ENCODE measurements around the gene GALNT17.
"Not testable (repeated sequence)": the region's sequence is repeated elsewhere in the genome, so short reads cannot be mapped to it uniquely, and the experiment has no call there.

Gene GALNT17

GRCh38 chr7:71210220-71210619 is 78.3 kb downstream of the GALNT17 start:
- no peak overlapping the region for H3K9ac ChIP-seq (ENCODE audit: low read depth, low read length)
- H3K4me2 ChIP-seq (ENCODE audit: insufficient read depth, low read length), result no peak overlapping the region
- no peak overlapping the region for H2AFZ ChIP-seq (ENCODE audit: low read depth, low read length)
- no peaks in the 10 kb centered on the region for H3K36me3 ChIP-seq (ENCODE audit: insufficient read depth, low read length)
- TF ChIP-seq EZH2 (IDR thresholded peaks at IDR 0.05; ENCODE audit: borderline replicate concordance, low read depth, low read length, severe bottlenecking), result no peak
- no peaks in the 10 kb centered on the region for H3K27me3 ChIP-seq (ENCODE audit: insufficient read depth, low read length, poor library complexity)
- H3K9me3 ChIP-seq (ENCODE audit: insufficient read depth, low read length, severe bottlenecking), result no peaks in the 10 kb centered on the region
- no peak for ATAC-seq (ENCODE audit: insufficient read depth, low read depth)
- no peaks in the 10 kb centered on the region for H4K20me1 ChIP-seq (ENCODE audit: insufficient read depth, low read length)
- DNase-seq, result no peak
- no peak overlapping the region for H3K27ac ChIP-seq (ENCODE audit: low read length)
- no peaks in the 10 kb centered on the region for H3K79me2 ChIP-seq (ENCODE audit: insufficient read depth, low read length)
- no peaks in the 10 kb centered on the region for H3K4me1 ChIP-seq (ENCODE audit: insufficient read depth, low read length)
- no peak overlapping the region for H3K4me3 ChIP-seq (ENCODE audit: low read depth in 1 of 2, low read length in 2 of 2)

DNA sequence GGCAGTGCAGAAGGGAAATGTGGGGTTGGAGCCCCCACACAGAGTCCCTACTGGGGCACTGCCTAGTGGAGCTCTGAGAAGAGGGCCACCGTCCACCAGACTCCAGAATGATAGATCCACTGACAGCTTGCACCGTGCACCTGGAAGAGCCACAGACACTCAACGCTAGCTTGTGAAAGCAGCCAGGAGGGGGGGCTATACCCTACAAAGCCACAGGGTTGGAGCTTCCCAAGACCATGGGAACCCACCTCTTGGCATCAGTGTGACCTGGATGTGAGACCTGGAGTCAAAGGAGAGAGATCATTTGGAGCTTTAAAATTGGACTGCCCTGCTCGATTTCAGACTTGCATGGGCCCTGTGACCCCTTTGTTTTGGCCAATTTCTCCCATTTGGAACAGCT is 80.5 kb downstream of the GALNT17 start:
- not testable (repeated sequence) for H3K27me3 ChIP-seq (ENCODE audit: insufficient read depth, low read length, poor library complexity); H3K4me1 ChIP-seq (ENCODE audit: insufficient read depth, low read length); H3K79me2 ChIP-seq (ENCODE audit: insufficient read depth, low read length); ATAC-seq (ENCODE audit: insufficient read depth, low read depth); H3K27ac ChIP-seq (ENCODE audit: low read length); H3K36me3 ChIP-seq (ENCODE audit: insufficient read depth, low read length); H3K4me2 ChIP-seq (ENCODE audit: insufficient read depth, low read length); H3K9ac ChIP-seq (ENCODE audit: low read depth, low read length); H3K9me3 ChIP-seq (ENCODE audit: insufficient read depth, low read length, severe bottlenecking); DNase-seq; H4K20me1 ChIP-seq (ENCODE audit: insufficient read depth, low read length); H2AFZ ChIP-seq (ENCODE audit: low read depth, low read length); H3K4me3 ChIP-seq (ENCODE audit: low read depth in 1 of 2, low read length in 2 of 2)

DNA sequence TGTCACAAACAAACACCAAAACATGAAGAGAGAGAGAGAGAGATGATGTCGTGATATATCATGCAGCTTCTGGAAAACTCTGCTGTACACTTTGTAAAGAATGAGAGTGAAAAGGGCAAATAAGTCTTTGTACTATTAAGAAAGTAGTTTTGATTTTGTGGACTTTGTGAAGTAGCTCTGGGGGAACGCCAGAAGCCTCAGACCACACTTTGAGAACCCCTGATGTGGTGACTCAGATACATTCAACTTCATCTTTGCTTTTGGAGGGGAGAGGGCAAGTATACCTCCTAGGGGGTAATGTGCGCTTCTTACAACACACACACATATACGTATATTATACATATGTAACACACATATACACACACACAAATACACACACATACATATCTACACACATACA is 84.3 kb downstream of the GALNT17 start:
- Histone ChIP-seq H3K9me3 (ENCODE audit: insufficient read depth, low read length, severe bottlenecking) (no peaks in the 10 kb centered on the region), H2AFZ (ENCODE audit: low read depth, low read length) (no peak overlapping the region), H4K20me1 (ENCODE audit: insufficient read depth, low read length) (no peaks in the 10 kb centered on the region), H3K4me1 (ENCODE audit: insufficient read depth, low read length) (no peaks in the 10 kb centered on the region), H3K27me3 (ENCODE audit: insufficient read depth, low read length, poor library complexity) (no peaks in the 10 kb centered on the region), H3K9ac (ENCODE audit: low read depth, low read length) (no peak overlapping the region), H3K4me3 (ENCODE audit: low read depth in 1 of 2, low read length in 2 of 2) (no peak overlapping the region), H3K36me3 (ENCODE audit: insufficient read depth, low read length) (no peaks in the 10 kb centered on the region), H3K27ac (ENCODE audit: low read length) (no peak overlapping the region), H3K4me2 (ENCODE audit: insufficient read depth, low read length) (no peak overlapping the region), H3K79me2 (ENCODE audit: insufficient read depth, low read length) (no peaks in the 10 kb centered on the region)
- DNase-seq (no peak), ATAC-seq (ENCODE audit: insufficient read depth, low read depth) (no peak)
- TF ChIP-seq CTCF (IDR thresholded peaks at IDR 0.05; ENCODE audit: borderline replicate concordance, extremely low read depth, low read length, poor library complexity, severe bottlenecking) (no peak), EZH2 (IDR thresholded peaks at IDR 0.05; ENCODE audit: borderline replicate concordance, low read depth, low read length, severe bottlenecking) (no peak)

GRCh38 chr7:71220210-71220695 is 88.3 kb downstream of the GALNT17 start:
- Histone ChIP-seq H3K27ac (ENCODE audit: low read length) (no peak overlapping the region), H3K9me3 (ENCODE audit: insufficient read depth, low read length, severe bottlenecking) (no peaks in the 10 kb centered on the region), H3K9ac (ENCODE audit: low read depth, low read length) (no peak overlapping the region), H2AFZ (ENCODE audit: low read depth, low read length) (no peak overlapping the region), H3K36me3 (ENCODE audit: insufficient read depth, low read length) (no peaks in the 10 kb centered on the region), H4K20me1 (ENCODE audit: insufficient read depth, low read length) (no peaks in the 10 kb centered on the region), H3K4me3 (ENCODE audit: low read depth in 1 of 2, low read length in 2 of 2) (no peak overlapping the region), H3K4me1 (ENCODE audit: insufficient read depth, low read length) (no peaks in the 10 kb centered on the region), H3K27me3 (ENCODE audit: insufficient read depth, low read length, poor library complexity) (no peaks in the 10 kb centered on the region), H3K79me2 (ENCODE audit: insufficient read depth, low read length) (no peaks in the 10 kb centered on the region), H3K4me2 (ENCODE audit: insufficient read depth, low read length) (no peak overlapping the region)
- ATAC-seq (ENCODE audit: insufficient read depth, low read depth) (no peak), DNase-seq (no peak)
- TF ChIP-seq EZH2 (IDR thresholded peaks at IDR 0.05; ENCODE audit: borderline replicate concordance, low read depth, low read length, severe bottlenecking) (no peak), CTCF (IDR thresholded peaks at IDR 0.05; ENCODE audit: borderline replicate concordance, extremely low read depth, low read length, poor library complexity, severe bottlenecking) (no peak)

Measured in DND-41 (cell line).